Psoas muscle (tissue), 8 donors: ENCODE data around the gene KIF16B. TPM values are rescaled to one million over a fixed set of nuclear protein-coding genes. Genes with fewer than 3 reads are reported as not detected.

Source experiments
- ATAC-seq, 4 donors: fragments of 200-7000 bp; cut with Tn5 transposase; one replicate each; pipeline ENCODE4 v1.9.1; 2020; ENCODE audit warnings: moderate library complexity in 3 of 4, mild to moderate bottlenecking in 2 of 4
- DNase-seq, 2 donors: peaks; one replicate each; pipeline ENCODE4 v3.0.0-alpha.2; 2020
- H3K27ac ChIP-seq: fragments of 200-600 bp; one replicate; pipeline ENCODE4 v1.8.0; 2022
- H3K27me3 ChIP-seq, 3 donors: fragments of 200-600 bp in 1 of 3; one replicate each; pipeline versions ENCODE4 v1.6.1 to v1.8.0; 2013 to 2022; ENCODE audit warnings: low read length in 2 of 3, mild to moderate bottlenecking in 2 of 3, moderate library complexity in 1 of 3; ENCODE audit not compliant: insufficient read depth in 3 of 3
- H3K36me3 ChIP-seq, 2 donors: fragments of 200-600 bp in 1 of 2; one replicate each; pipeline versions ENCODE4 v1.6.1 to v1.8.0; 2013 to 2022; ENCODE audit warnings: low read depth in 1 of 2, mild to moderate bottlenecking in 1 of 2, moderate library complexity in 1 of 2; ENCODE audit not compliant: insufficient read depth in 1 of 2
- H3K4me1 ChIP-seq: fragments of 200-600 bp; one replicate; pipeline ENCODE4 v1.8.0; 2022
- H3K4me3 ChIP-seq: fragments of 200-600 bp; one replicate; pipeline ENCODE4 v1.8.0; 2022; ENCODE audit warnings: mild to moderate bottlenecking
- H3K9me3 ChIP-seq: fragments of 200-600 bp; one replicate; pipeline ENCODE4 v1.8.0; 2022
- CTCF ChIP-seq: fragments of 200-600 bp; IDR thresholded peaks from one replicate; pipeline ENCODE4 v1.8.0; 2022; ENCODE audit warnings: antibody characterized with exemption
- WGBS, 3 donors: extraction: QIAGEN DNeasy Blood & Tissue Kit; methylation state at CpG; one replicate each; pipeline versions ENCODE4 v1.1.6 to v1.1.7; 2013; 5-methylcytosine and 5-hydroxymethylcytosine counted together
- intact Hi-C, 2 donors: fragments of 100-400 bp; cut with DNase I; formaldehyde crosslinking; loops; one replicate each; pipeline versions ENCODE4 v1.11.0 to v1.14.2; 2022
- polyA plus RNA-seq, 3 donors: library from polyadenylated mRNA; stranded (reverse); fragments of 200-250 nt; gene quantifications; one replicate each; pipeline ENCODE4 v1.2.3, GENCODE V29; 2013
- total RNA-seq, 4 donors: library from RNA; stranded (reverse); fragmentation: NEBNext Ultra II Directional in 2 of 4; extraction: Animal tissue kit (Norgen Biotek cat#: 25700) in 2 of 4; gene quantifications; one replicate each; pipeline versions ENCODE4 v1.2.1 to v1.2.4, GENCODE V29; 2021 to 2023
- donor health status: healthy with polysubstance abuse.
- donor health status: DM: no; HTN: no; CAD: no; lungs with moderate emphysema.
- donor health status: Bipolar disorder and iron deficiency.
- donor health status: healthy.
- donor health status: DM: yes; HTN: yes; CAD: no.
- donor health status: DM: no; HTN: no; CAD: no.
- donor health status: DM: no; HTN: no; CAD: no.
- donor health status: DM: yes; HTN: yes; CAD: no.

KIF16B gene
- total and polyA plus RNA-seq, 7 donors = 18.1 to 30.6 (median 24.1) TPM

GRCh38 chr20:16562259-16562658 is 11.0 kb downstream of the KIF16B start:
- 80 to 83% (median 83%) methylated on average over 10 of the region's 10 CpGs for WGBS, 3 donors
- H3K27ac ChIP-seq = no peak overlapping the region

GRCh38 chr20:16560661-16561060 is 12.6 kb downstream of the KIF16B start:
- 76 to 88% (median 83%) methylated on average over 9 of the region's 9 CpGs for WGBS, 3 donors
- Histone ChIP-seq H3K9me3 (no peaks in the 10 kb centered on the region), H3K36me3 (no peaks in the 10 kb centered on the region), H3K27ac (no peak overlapping the region), H3K4me1 (peaks cover 11% of the 10 kb centered on the region), H3K4me3 (no peak overlapping the region), H3K27me3 (no peaks in the 10 kb centered on the region)
- intact Hi-C loops = no loop called here
- no peak for TF ChIP-seq CTCF
- DNase-seq (no peak), ATAC-seq (no peak)

More at GRCh38 chr20:16562259-16562658, 11.0 kb downstream of the KIF16B start:
- Histone ChIP-seq H3K9me3 (no peaks in the 10 kb centered on the region), H3K36me3 (no peaks in the 10 kb centered on the region), H3K4me1 (no peaks in the 10 kb centered on the region), H3K4me3 (no peak overlapping the region), H3K27me3 (no peaks in the 10 kb centered on the region)
- ATAC-seq (no peak), DNase-seq (no peak)
- TF ChIP-seq CTCF = no peak
- intact Hi-C loops = no loop called here

GRCh38 chr20:16560216-16560615 is 13.0 kb downstream of the KIF16B start:
- intact Hi-C loops = no loop called here
- H3K9me3 ChIP-seq = no peaks in the 10 kb centered on the region
- no peak for DNase-seq
- H3K27me3 ChIP-seq = no peaks in the 10 kb centered on the region
- peaks cover 15% of the 10 kb centered on the region for H3K4me1 ChIP-seq
- H3K36me3 ChIP-seq = no peaks in the 10 kb centered on the region
- no peak overlapping the region for H3K27ac ChIP-seq
- no peak overlapping the region for H3K4me3 ChIP-seq
- ATAC-seq = no peak
- no peak for TF ChIP-seq CTCF
- 89 to 96% (median 96%) methylated on average over 2 of the region's 2 CpGs for WGBS, 3 donors

GRCh38 chr20:16556301-16556700 is 16.9 kb downstream of the KIF16B start:
- Histone ChIP-seq H3K27ac (no peak overlapping the region), H3K36me3 (no peaks in the 10 kb centered on the region), H3K9me3 (no peaks in the 10 kb centered on the region), H3K4me3 (no peak overlapping the region), H3K27me3 (no peaks in the 10 kb centered on the region), H3K4me1 (peaks cover 27% of the 10 kb centered on the region)
- no peak for TF ChIP-seq CTCF
- DNase-seq (no peak), ATAC-seq (peak in 1 of 4 donors; percentile 11)
- WGBS, 3 donors = 88 to 94% (median 93%) methylated on average over 5 of the region's 5 CpGs
- intact Hi-C loops = no loop called here

GRCh38 chr20:16555754-16556153 is 17.5 kb downstream of the KIF16B start:
- no peak for ATAC-seq
- TF ChIP-seq CTCF = no peak
- intact Hi-C loops = no loop called here
- no peaks in the 10 kb centered on the region for H3K36me3 ChIP-seq
- H3K27ac ChIP-seq = no peak overlapping the region
- no peaks in the 10 kb centered on the region for H3K9me3 ChIP-seq
- H3K4me3 ChIP-seq = no peak overlapping the region
- H3K27me3 ChIP-seq = no peaks in the 10 kb centered on the region
- H3K4me1 ChIP-seq = peaks cover 27% of the 10 kb centered on the region
- no peak for DNase-seq
